Osteocyte (in vitro differentiated cells): ENCODE data around the gene ARID2. TPM values are rescaled to one million over a fixed set of nuclear protein-coding genes. Genes with fewer than 3 reads are reported as not detected.

Source experiments
- DNase-seq: peaks from one replicate; pipeline ENCODE4 v3.0.0; 2021; ENCODE audit warnings: mixed read lengths; ENCODE audit not compliant: unreplicated experiment; ENCODE audit errors: extremely low spot score
- H3K27ac Mint-ChIP-seq: one replicate; pipeline ENCODE4 v1.8.0; 2021; ENCODE audit warnings: mild to moderate bottlenecking, mixed read lengths; ENCODE audit not compliant: unreplicated experiment
- H3K27me3 Mint-ChIP-seq: one replicate; pipeline ENCODE4 v1.8.0; 2021; ENCODE audit warnings: mixed read lengths; ENCODE audit not compliant: unreplicated experiment
- H3K36me3 Mint-ChIP-seq: one replicate; pipeline ENCODE4 v1.8.0; 2021; ENCODE audit warnings: mixed read lengths; ENCODE audit not compliant: unreplicated experiment
- H3K4me1 Mint-ChIP-seq: one replicate; pipeline ENCODE4 v1.8.0; 2021; ENCODE audit warnings: mixed read lengths; ENCODE audit not compliant: unreplicated experiment
- H3K4me3 Mint-ChIP-seq: one replicate; pipeline ENCODE4 v1.8.0; 2021; ENCODE audit warnings: mild to moderate bottlenecking, moderate library complexity, mixed read lengths; ENCODE audit not compliant: unreplicated experiment
- H3K9me3 Mint-ChIP-seq: one replicate; pipeline ENCODE4 v1.8.0; 2021; ENCODE audit warnings: mixed read lengths; ENCODE audit not compliant: unreplicated experiment
- total RNA-seq: library from RNA; stranded (reverse); gene quantifications from 2 replicates; pipeline ENCODE4 v1.2.1, GENCODE V29; 2021
- TF ChIP-seq, protein P1 (sequence below): fragments of 200-600 bp; sonication (generic); IDR thresholded peaks from 2 replicates; pipeline ENCODE4 v1.5.0; 2021; ENCODE audit warnings: antibody characterized with exemption, mild to moderate bottlenecking, moderate library complexity

Gene ARID2
- total RNA-seq, 1 donor from 2014 or later = 38.1 TPM

DNA sequence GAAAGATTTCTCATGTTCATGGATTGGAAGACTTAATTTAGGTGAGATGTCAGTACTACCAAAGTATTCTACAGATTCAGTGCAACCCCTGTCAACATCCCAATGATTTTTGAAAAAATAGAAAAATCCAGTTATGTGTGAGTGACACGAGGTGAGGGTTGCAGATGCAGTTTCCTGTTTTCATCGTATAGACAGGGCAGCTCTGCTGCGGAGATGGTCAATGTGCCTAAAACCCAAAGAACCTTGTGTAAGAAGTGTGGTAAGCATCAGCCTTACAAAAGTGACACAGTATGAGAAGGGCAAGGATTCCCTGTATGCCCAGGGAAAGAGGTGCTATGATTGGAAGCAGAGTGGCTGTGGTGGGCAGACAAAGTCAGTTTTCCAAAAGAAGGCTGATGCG is 166.5 kb downstream of the ARID2 start:
- Mint-ChIP-seq H3K4me3 (no peak overlapping the region), H3K36me3 (peaks cover 47% of the 10 kb centered on the region), H3K27me3 (no peaks in the 10 kb centered on the region), H3K27ac (no peak overlapping the region), H3K9me3 (no peaks in the 10 kb centered on the region), H3K4me1 (no peaks in the 10 kb centered on the region)
- DNase-seq = no peak
- TF ChIP-seq, protein P1, sequence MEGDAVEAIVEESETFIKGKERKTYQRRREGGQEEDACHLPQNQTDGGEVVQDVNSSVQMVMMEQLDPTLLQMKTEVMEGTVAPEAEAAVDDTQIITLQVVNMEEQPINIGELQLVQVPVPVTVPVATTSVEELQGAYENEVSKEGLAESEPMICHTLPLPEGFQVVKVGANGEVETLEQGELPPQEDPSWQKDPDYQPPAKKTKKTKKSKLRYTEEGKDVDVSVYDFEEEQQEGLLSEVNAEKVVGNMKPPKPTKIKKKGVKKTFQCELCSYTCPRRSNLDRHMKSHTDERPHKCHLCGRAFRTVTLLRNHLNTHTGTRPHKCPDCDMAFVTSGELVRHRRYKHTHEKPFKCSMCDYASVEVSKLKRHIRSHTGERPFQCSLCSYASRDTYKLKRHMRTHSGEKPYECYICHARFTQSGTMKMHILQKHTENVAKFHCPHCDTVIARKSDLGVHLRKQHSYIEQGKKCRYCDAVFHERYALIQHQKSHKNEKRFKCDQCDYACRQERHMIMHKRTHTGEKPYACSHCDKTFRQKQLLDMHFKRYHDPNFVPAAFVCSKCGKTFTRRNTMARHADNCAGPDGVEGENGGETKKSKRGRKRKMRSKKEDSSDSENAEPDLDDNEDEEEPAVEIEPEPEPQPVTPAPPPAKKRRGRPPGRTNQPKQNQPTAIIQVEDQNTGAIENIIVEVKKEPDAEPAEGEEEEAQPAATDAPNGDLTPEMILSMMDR = no peak

DNA sequence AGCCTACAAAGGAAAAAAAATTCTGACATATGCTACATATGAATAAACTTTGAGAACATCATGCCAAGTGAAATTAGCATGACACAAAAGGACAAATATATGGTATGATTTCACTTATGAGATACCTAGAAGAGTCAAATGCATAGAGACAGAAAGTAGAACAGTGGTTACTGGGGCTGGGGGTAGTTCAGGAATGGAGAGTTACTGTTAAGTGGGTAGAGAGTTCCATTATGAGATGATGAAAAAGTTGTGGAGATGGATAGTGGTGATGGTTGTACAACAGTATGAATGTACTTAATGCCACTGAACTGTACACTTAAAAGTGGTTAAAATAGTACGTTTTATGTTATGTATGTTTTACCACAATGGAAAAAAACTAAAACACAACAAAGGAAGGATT is 168.6 kb downstream of the ARID2 start:
- TF ChIP-seq, protein P1 = no peak
- H3K9me3 Mint-ChIP-seq = no peaks in the 10 kb centered on the region
- no peak overlapping the region for H3K27ac Mint-ChIP-seq
- no peaks in the 10 kb centered on the region for H3K4me1 Mint-ChIP-seq
- no peaks in the 10 kb centered on the region for H3K27me3 Mint-ChIP-seq
- peaks cover 44% of the 10 kb centered on the region for H3K36me3 Mint-ChIP-seq
- DNase-seq = no peak
- H3K4me3 Mint-ChIP-seq = no peak overlapping the region

DNA sequence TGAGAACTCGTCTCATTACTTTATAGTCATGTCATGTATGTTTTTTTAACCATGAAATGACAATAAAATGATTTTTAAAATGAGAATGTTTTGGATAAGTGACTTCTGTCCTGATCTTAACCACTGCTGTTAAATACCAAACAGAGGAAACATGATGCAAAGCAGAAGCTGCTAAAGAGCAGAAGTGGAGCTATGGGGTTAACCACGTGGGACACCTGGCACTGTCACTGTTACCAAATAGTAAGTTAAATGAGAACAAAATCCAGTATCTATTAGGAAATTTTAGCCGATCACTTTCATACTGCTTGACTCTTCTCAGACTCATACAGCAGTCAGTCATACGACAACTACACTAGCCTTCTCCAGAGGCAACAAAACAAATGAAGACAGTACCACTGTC is 178.4 kb downstream of the ARID2 start:
- H3K4me3 Mint-ChIP-seq = no peak overlapping the region
- H3K27ac Mint-ChIP-seq = no peak overlapping the region

DNA sequence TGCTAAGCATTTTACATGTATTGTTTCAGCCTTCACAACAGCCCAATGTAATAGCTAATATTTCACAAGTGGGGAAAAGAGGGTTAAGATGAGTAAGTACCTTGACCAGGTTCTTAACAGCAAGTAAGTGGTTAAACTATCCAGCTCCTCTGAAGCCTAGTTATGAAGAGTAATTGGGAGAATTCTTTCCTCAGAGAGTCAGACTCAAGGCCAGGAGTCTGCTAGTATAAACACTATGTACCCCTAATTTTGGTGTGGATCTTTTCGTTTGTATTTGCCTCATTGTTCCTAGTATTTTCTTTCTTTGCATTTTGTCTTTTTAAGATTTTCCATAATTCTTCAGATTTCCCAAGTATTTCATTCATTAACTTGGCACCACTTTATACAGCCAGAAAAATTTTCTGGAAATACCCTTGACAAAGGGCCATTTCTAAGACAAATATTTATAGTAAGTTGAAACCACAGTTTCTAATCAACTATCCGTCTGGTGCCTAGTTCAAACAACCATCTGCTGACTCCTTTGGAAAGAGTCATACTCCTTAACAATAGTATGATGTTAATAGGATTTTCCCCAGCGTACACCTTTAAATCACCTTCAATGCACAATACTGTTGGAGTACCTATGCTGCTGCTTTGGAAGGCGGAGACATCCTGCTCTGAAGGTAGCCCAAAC is 179.7 kb downstream of the ARID2 start:
- Mint-ChIP-seq H3K4me3 (no peak overlapping the region), H3K9me3 (no peaks in the 10 kb centered on the region), H3K36me3 (peaks cover 9% of the 10 kb centered on the region), H3K27me3 (no peaks in the 10 kb centered on the region), H3K4me1 (peaks cover 16% of the 10 kb centered on the region), H3K27ac (peak overlapping the region; percentile 16)
- TF ChIP-seq, protein P1 = no peak
- DNase-seq = no peak

More for the DNA sequence above, 178.4 kb downstream of the ARID2 start:
- no peaks in the 10 kb centered on the region for H3K27me3 Mint-ChIP-seq
- peaks cover 11% of the 10 kb centered on the region for H3K36me3 Mint-ChIP-seq
- TF ChIP-seq, protein P1 = no peak
- no peaks in the 10 kb centered on the region for H3K9me3 Mint-ChIP-seq
- DNase-seq = no peak
- H3K4me1 Mint-ChIP-seq = peaks cover 10% of the 10 kb centered on the region

DNA sequence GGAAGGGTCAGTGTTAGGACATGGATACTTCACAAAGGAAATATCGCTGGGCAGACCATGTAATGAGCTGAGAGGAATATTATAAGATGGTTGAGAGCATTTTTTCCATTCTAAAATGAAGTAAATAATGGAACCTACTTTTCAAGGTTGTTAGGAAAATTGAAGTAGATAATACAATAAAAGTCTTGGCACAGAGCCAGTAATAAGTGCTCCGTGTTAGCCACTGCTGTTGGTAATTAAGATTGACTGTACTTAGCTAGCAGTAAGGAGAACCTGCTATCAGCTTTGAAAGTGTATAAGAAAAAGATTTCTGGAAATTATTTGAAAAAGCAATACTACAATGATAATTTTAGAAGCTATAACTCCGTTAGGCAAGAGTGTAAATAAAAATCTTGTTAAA is 183.3 kb downstream of the ARID2 start:
- peaks cover 4% of the 10 kb centered on the region for H3K36me3 Mint-ChIP-seq
- TF ChIP-seq, protein P1 = no peak
- H3K4me1 Mint-ChIP-seq = peaks cover 22% of the 10 kb centered on the region
- H3K27ac Mint-ChIP-seq = no peak overlapping the region
- no peak overlapping the region for H3K4me3 Mint-ChIP-seq
- no peaks in the 10 kb centered on the region for H3K27me3 Mint-ChIP-seq
- no peak for DNase-seq
- H3K9me3 Mint-ChIP-seq = no peaks in the 10 kb centered on the region
